H9 (cell line): ENCODE results near the gene GNAO1. TPM values are rescaled to one million over a fixed set of nuclear protein-coding genes. Genes with fewer than 3 reads are reported as not detected.

Source experiments
- DNase-seq: peaks from one replicate; pipeline ENCODE4 v3.0.0-alpha.2; 2017
- H2AFZ ChIP-seq: one replicate; pipeline ENCODE4 v1.6.1; 2013; ENCODE audit warnings: mild to moderate bottlenecking, low read length, control low read depth, moderate library complexity
- H2AK5ac ChIP-seq: 2 replicates; pipeline ENCODE4 v1.6.1; 2013; ENCODE audit warnings: low read length, control low read depth, mixed read lengths; ENCODE audit not compliant: insufficient read length
- H2BK120ac ChIP-seq: one replicate; pipeline ENCODE4 v1.6.1; 2013; ENCODE audit warnings: low read depth, mild to moderate bottlenecking, low read length, control low read depth, inconsistent platforms; ENCODE audit not compliant: poor library complexity, severe bottlenecking
- H2BK12ac ChIP-seq: 2 replicates; pipeline ENCODE4 v1.6.1; 2013; ENCODE audit warnings: low read length, control low read depth, mixed read lengths, low read depth; ENCODE audit not compliant: insufficient read length
- H2BK15ac ChIP-seq: 2 replicates; pipeline ENCODE4 v1.6.1; 2013; ENCODE audit warnings: low read depth, low read length, control low read depth
- H2BK20ac ChIP-seq: one replicate; pipeline ENCODE4 v1.6.1; 2013; ENCODE audit warnings: low read depth, mild to moderate bottlenecking, low read length, control low read depth, inconsistent platforms; ENCODE audit not compliant: poor library complexity, severe bottlenecking
- H2BK5ac ChIP-seq: 2 replicates; pipeline ENCODE4 v1.6.1; 2013; ENCODE audit warnings: low read length, control low read depth, mixed read lengths; ENCODE audit not compliant: insufficient read length
- H3K14ac ChIP-seq: 2 replicates; pipeline ENCODE4 v1.6.1; 2013; ENCODE audit warnings: low read length, control low read depth; ENCODE audit not compliant: insufficient read depth
- H3K18ac ChIP-seq: 2 replicates; pipeline ENCODE4 v1.6.1; 2013; ENCODE audit warnings: low read depth, mild to moderate bottlenecking, mixed read lengths, low read length, control low read depth; ENCODE audit not compliant: insufficient read length
- H3K23ac ChIP-seq: 2 replicates; pipeline ENCODE4 v1.6.1; 2013; ENCODE audit warnings: low read length, control low read depth, mixed read lengths, low read depth; ENCODE audit not compliant: insufficient read length
- H3K23me2 ChIP-seq: 2 replicates; pipeline ENCODE4 v1.6.1; 2013; ENCODE audit warnings: low read depth, mild to moderate bottlenecking, mixed read lengths, low read length, control low read depth; ENCODE audit not compliant: insufficient read length, poor library complexity, severe bottlenecking
- H3K27ac ChIP-seq: 2 replicates; pipeline ENCODE4 v1.5.1; 2013; ENCODE audit warnings: low read length, control low read depth, mixed read lengths, low read depth; ENCODE audit not compliant: insufficient read length
- H3K27me3 ChIP-seq: 2 replicates; pipeline ENCODE4 v1.6.1; 2013; ENCODE audit warnings: low read length, control low read depth, inconsistent platforms; ENCODE audit not compliant: insufficient read depth
- H3K4ac ChIP-seq: 2 replicates; pipeline ENCODE4 v1.6.1; 2013; ENCODE audit warnings: low read depth, mild to moderate bottlenecking, control low read depth, inconsistent platforms, low read length, moderate library complexity
- H3K4me1 ChIP-seq: 2 replicates; pipeline ENCODE4 v1.6.1; 2013; ENCODE audit warnings: low read length, control low read depth, inconsistent platforms; ENCODE audit not compliant: insufficient read depth
- H3K4me2 ChIP-seq: 2 replicates; pipeline ENCODE4 v1.6.1; 2013; ENCODE audit warnings: low read length, control low read depth, mixed read lengths; ENCODE audit not compliant: insufficient read length, insufficient read depth
- H3K56ac ChIP-seq: 2 replicates; pipeline ENCODE4 v1.6.1; 2013; ENCODE audit warnings: low read depth, mild to moderate bottlenecking, mixed read lengths, low read length, control low read depth; ENCODE audit not compliant: insufficient read length
- H3K79me1 ChIP-seq: 2 replicates; pipeline ENCODE4 v1.6.1; 2013; ENCODE audit warnings: low read depth, mild to moderate bottlenecking, moderate library complexity, low read length, control low read depth, inconsistent platforms; ENCODE audit not compliant: insufficient read depth, poor library complexity, severe bottlenecking
- H3K79me2 ChIP-seq: 2 replicates; pipeline ENCODE4 v1.6.1; 2013; ENCODE audit warnings: low read length, control low read depth, inconsistent platforms; ENCODE audit not compliant: insufficient read depth
- H3K9ac ChIP-seq: 2 replicates; pipeline ENCODE4 v1.6.1; 2013; ENCODE audit warnings: low read length, control low read depth, mixed read lengths; ENCODE audit not compliant: insufficient read length; ENCODE audit errors: extremely low read depth
- H3K9me3 ChIP-seq: one replicate; pipeline ENCODE4 v1.6.1; 2013; ENCODE audit warnings: low read depth, low read length, inconsistent platforms; ENCODE audit not compliant: control insufficient read depth
- H3T11ph ChIP-seq: one replicate; pipeline ENCODE4 v1.6.1; 2013; ENCODE audit warnings: mild to moderate bottlenecking, low read length, control low read depth, inconsistent platforms
- H4K20me1 ChIP-seq: one replicate; pipeline ENCODE4 v1.6.1; 2013; ENCODE audit not compliant: control insufficient read depth, insufficient read length, insufficient read depth
- H4K5ac ChIP-seq: 2 replicates; pipeline ENCODE4 v1.6.1; 2013; ENCODE audit warnings: low read depth, mild to moderate bottlenecking, mixed read lengths, low read length, control low read depth; ENCODE audit not compliant: insufficient read length
- H4K8ac ChIP-seq: replicated peaks from 2 replicates; pipeline ENCODE4 v1.6.1; 2013; ENCODE audit warnings: low read length, control low read depth, mixed read lengths, low read depth; ENCODE audit not compliant: insufficient read length
- H4K91ac ChIP-seq: 2 replicates; pipeline ENCODE4 v1.6.1; 2013; ENCODE audit warnings: low read depth, mild to moderate bottlenecking, moderate library complexity, mixed read lengths, low read length, control low read depth; ENCODE audit not compliant: insufficient read length
- H3K27ac Mint-ChIP-seq, 3 experiments: 2 replicates in 2 of 3; 3 replicates in 1 of 3; pipeline ENCODE4 v1.8.0; 2020 to 2021; ENCODE audit warnings: mixed read lengths in 3 of 3, mild to moderate bottlenecking in 1 of 3, moderate library complexity in 1 of 3
- H3K27me3 Mint-ChIP-seq: 2 replicates; pipeline ENCODE4 v1.8.0; 2021; ENCODE audit warnings: low read depth, mild to moderate bottlenecking, moderate library complexity, mixed read lengths
- H3K36me3 Mint-ChIP-seq, 3 experiments: 2 replicates in 2 of 3; 3 replicates in 1 of 3; pipeline ENCODE4 v1.8.0; 2020 to 2021; ENCODE audit warnings: low read depth in 3 of 3, mixed read lengths in 3 of 3; ENCODE audit not compliant: insufficient read depth in 1 of 3
- H3K4me1 Mint-ChIP-seq, 2 experiments: 2 replicates each; pipeline ENCODE4 v1.8.0; 2020; ENCODE audit warnings: mixed read lengths in 2 of 2
- H3K4me3 Mint-ChIP-seq, 2 experiments: 2 replicates in 1 of 2; 3 replicates in 1 of 2; pipeline ENCODE4 v1.8.0; 2020 to 2021; ENCODE audit warnings: mild to moderate bottlenecking in 2 of 2, mixed read lengths in 2 of 2, moderate library complexity in 1 of 2
- H3K9me3 Mint-ChIP-seq, 2 experiments: 2 replicates in 1 of 2; 3 replicates in 1 of 2; pipeline ENCODE4 v1.8.0; 2020; ENCODE audit warnings: mild to moderate bottlenecking in 2 of 2, mixed read lengths in 2 of 2, moderate library complexity in 1 of 2
- CTCF ChIP-seq: fragments of 200-600 bp; sonication (generic); conservative IDR thresholded peaks from 3 replicates; pipeline ENCODE4 v1.8.0; 2021; ENCODE audit warnings: antibody characterized with exemption, mild to moderate bottlenecking
- WGBS: extraction: QIAGEN DNeasy Blood & Tissue Kit; methylation state at CpG from one replicate; pipeline ENCODE4 v1.1.7; 2013; ENCODE audit warnings: missing lambda C conversion rate, low lambda C conversion rate, mixed read lengths; ENCODE audit not compliant: insufficient read length; ENCODE audit errors: extremely low coverage; 5-methylcytosine and 5-hydroxymethylcytosine counted together
- total RNA-seq: library from RNA; stranded (reverse); gene quantifications from 2 replicates; pipeline ENCODE4 v1.2.1, GENCODE V29; 2021

Gene GNAO1
- total RNA-seq, 1 experiment from 2014 or later = 16.9 TPM

DNA sequence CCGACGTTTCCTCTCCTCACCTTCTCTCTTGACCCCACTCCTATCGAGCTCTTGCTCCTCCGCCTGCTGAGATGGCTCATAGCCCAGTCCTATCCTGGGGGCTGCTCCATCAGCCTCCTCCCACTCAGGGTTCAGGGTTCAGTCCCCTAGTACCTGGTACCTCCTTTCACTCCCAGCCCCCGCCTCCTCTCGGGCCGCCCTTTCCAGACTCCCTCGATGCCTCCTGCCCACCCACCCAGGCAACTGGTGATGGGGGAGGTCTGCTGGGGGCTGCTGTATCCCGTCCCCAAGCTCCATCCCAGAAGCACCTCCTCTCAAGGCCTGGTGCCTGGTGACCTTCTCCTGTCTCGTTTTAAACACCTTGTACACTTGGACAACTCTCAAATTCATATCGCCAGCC is 140.1 kb downstream of the GNAO1 start:
- Histone ChIP-seq H4K20me1 (no peaks in the 10 kb centered on the region), H4K5ac (no peak overlapping the region), H3K4me2 (no peak overlapping the region), H4K91ac (no peak overlapping the region), H2AFZ (no peak overlapping the region), H3K14ac (no peak overlapping the region), H3K9ac (no peak overlapping the region), H2BK5ac (no peak overlapping the region), H3K27me3 (no peaks in the 10 kb centered on the region), H3K27ac (no peak overlapping the region), H3T11ph (no peak overlapping the region), H3K9me3 (no peaks in the 10 kb centered on the region), H2BK15ac (no peak overlapping the region), H3K23ac (no peak overlapping the region), H3K4me1 (no peaks in the 10 kb centered on the region), H2BK12ac (no peak overlapping the region), H2BK120ac (no peak overlapping the region), H3K18ac (no peak overlapping the region), H3K4ac (no peak overlapping the region), H3K79me2 (no peaks in the 10 kb centered on the region), H3K23me2 (no peaks in the 10 kb centered on the region), H2AK5ac (no peak overlapping the region), H2BK20ac (no peak overlapping the region), H4K8ac (no peak overlapping the region), H3K56ac (no peak overlapping the region), H3K79me1 (no peaks in the 10 kb centered on the region)
- no CpG with 5 or more reads among the region's 11 CpGs for WGBS
- TF ChIP-seq CTCF = no peak
- DNase-seq = no peak
- H3K4me3 Mint-ChIP-seq = no peak overlapping the region
- H3K27me3 Mint-ChIP-seq = peaks cover 1% of the 10 kb centered on the region; the same call in 1 of the 2 replicates
- H3K27ac Mint-ChIP-seq = no peak overlapping the region
- no peaks in the 10 kb centered on the region; a peak in 2 of 7 replicates for H3K36me3 Mint-ChIP-seq
- no peaks in the 10 kb centered on the region for H3K4me1 Mint-ChIP-seq
- no peaks in the 10 kb centered on the region for H3K9me3 Mint-ChIP-seq
